CD4-positive, alpha-beta T cell treated with Interleukin-1 beta for 1 hour (primary cell): Measurements from ENCODE around the gene MYO10.

Source experiments
- DNase-seq, 2 donors: peaks; one replicate each; pipeline ENCODE4 v3.0.0-alpha.2; 2020 to 2022

Gene MYO10

DNA sequence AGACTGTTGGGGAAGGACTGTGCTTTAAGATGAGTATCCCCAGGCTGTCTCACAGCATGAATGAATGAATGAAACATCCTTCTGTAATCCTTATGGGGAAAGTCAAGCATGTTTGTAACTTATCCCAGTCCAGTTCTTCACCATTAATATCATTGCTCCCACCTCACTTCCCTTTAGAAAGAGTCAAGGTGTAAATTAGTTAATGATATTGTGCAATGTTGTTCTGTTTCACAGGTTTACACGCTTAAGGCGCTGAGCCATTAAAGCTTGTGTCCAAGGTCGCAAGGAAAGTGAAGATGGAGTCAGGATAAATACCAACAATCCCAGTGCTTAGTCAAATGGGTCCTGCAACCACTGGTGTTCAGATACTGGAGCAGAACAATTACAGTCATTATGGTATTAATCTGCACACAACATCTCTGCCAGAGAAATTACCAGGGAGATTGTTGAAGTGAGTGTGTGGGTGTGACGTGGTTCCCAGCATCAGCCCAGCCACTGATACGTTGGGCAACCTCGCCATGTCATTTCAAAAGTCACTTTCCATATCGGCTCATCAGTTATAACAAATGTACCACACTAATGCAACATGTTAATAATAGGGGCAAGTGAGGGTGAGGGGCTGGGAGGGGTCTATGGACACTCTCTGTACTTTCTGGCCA, 1.5 kb upstream of the MYO10 start:
- no peak for DNase-seq

DNA sequence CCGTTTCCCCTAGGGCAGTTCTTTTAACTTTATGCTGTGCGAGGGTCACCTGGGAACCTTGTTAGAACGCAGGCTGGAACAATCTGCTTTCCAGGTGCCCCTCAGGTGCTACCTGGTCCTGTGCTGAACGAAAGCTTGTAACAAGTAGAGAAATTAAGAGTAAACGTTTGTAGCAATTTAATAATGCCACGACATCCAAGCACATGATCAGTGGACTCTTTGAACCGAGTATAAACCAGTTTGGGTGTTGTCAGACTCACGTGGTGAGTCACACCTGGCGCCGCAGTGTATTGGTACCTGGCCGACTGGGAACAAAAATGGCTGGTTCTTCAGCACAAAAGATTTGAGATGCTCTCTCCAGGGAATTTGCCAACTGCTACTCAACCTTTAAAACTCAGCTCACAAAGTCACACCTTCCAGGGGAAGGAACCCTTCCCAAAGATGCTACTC, 926 bp upstream of the MYO10 start:
- DNase-seq: no peak

DNA sequence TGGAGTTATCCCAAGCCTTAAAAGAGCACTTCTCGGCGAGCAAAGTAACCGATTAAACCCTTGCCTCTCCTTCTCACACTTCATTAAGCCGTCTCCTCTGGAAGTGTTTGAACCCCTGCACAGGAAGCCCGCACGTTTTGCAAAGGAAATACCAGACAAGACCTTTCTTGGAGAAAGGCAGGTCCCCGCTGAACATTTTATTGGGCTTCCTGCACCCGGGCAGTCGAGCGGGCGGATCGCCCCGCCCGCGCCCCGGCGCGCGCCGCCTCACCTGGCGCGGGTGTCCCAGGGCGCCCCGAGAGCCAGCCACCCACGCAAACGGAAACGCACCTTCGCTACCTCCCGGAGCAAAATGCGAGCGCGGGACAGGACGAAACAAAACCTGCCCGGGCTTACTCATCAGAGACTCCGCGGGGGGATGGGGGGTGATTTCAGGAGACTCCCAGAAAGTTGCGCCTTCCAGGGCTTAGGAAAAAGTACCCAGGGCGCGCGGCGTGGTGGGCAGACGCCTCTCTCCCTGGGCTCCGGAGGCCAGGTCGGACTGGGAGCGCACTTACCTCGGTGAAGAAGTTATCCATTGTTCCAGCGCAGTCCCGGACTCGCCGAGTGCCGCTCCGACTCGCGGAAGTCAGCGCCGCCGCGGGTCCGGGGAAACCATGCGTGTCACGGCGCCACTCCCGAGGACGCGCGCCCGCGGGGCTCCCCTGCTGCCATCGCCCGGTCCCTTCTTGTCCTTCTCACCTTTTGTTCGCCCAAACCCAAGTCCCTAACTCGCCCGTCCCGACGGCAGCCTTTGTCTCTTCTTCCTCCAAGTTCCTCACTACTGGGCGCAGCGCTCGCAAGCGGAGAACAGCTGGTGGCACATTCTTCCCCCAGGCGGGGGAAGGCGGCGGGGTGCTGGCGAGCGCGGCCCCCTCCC, 598 bp downstream of the MYO10 start:
- DNase-seq: peak in 1 of 2 donors; percentile 17

DNA sequence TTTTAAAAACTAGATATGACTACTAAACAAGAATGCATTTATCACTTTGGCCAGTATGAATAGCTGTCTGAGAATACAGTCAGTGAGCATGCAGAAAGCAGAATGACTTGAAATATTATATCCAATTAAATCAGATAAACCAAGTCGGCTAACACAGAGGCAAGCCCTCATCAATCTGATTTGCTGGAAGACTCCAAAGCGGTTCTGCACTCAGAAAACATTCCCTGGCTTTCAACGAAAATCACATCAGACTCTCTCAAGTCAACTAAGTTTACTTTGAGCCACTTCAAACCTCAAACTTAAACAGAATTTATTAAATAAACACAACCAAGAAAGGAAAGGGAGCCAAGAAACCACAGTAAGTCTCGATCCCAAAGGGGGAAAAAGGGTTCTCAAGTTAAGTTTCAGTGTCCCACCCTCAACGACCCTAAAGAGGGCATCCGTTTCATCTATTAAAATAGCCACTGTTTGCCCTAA, 1.4 kb downstream of the MYO10 start:
- DNase-seq: no peak

DNA sequence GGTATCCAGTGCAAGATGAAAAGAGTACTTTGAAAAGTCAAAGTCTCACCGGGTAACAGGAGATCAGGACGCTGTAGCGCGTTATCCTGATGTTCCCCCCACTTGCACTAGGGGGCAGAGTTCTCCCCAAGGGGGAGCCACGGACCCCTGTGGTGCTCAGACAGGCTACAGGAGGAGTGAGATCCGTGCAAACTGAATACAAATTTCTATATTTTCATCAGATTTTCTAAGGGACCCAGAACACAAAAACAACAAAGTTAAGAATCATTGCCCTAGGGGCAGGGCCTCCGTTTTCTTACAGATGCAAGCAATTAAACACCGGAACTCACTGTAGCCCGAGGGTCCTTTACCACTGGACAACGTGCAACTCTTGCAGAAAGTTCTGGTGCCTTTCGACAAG, 2.0 kb downstream of the MYO10 start:
- DNase-seq: peak in 1 of 2 donors; percentile 4

DNA sequence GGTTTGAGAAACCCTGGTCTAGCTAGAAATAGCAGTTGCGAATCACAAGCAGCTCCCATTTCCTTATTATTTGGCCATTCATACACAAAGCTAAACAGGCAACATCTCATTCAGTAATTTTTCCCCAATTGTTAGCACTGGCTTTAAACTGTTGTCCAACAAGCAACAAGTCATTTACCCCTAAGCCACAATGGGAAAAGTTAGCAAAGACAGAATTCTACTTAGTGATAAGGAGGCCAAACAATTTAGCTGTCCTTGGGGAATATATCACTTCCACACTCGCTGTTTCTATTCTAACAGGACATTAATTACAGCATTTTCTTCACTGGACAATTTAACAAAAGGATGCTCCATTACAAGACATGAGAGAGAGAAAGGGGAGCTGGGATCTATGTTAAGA, 2.8 kb downstream of the MYO10 start:
- DNase-seq: no peak

DNA sequence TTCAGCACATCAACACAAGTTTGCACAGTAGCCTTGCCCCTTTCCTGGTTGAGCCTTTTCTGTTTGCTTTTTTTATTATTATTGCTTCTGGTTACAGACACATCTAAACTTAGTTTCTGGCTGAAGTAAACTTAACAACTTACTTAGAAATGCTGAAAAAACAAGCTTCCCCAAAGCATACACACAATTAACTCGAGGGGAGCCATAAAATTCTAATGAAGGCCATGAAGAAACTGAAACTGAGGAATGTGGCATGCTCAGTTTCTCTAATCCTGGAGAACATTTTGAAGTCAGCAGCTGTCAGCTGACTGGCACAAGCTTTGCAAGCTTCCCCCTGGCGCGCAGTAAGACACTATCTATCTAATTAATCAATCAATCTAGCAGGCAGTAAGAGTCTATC, 3.7 kb downstream of the MYO10 start:
- no peak for DNase-seq

DNA sequence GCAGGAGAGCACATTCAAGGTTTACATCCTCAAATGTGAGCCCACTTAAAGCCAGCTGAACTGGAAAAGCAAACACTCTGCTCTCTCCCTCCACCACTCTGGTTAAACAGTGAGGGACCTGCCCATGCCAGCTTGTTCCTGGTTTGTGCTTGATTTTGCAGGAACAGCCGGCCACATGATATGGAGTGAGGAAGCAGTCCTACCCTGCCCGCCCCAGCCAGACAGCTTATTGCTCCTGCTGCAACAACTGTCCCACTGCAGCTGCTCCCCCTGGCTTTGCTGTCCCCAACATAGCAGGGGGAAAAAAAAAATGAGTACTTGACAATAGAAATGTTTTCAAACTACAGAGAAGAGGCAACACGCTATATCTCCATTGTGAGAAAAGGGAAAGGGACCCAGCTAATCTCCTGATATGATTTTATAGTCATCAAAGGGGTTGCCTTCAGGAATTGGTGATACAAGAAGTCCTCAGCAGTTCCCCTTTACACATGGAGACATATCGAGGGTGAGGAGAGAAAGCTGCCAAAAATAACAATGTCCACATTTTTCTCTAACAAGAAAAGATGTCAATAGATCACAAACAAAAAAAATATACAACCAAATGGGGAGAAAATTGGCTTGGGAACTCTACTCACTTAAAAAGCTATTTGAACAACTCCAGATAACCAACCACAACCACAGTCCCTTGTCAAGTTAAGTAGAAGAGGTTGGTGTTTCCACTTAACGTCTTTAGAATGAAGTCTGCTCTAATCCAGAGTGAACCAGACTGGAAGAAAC, 4.6 kb downstream of the MYO10 start:
- no peak for DNase-seq

DNA sequence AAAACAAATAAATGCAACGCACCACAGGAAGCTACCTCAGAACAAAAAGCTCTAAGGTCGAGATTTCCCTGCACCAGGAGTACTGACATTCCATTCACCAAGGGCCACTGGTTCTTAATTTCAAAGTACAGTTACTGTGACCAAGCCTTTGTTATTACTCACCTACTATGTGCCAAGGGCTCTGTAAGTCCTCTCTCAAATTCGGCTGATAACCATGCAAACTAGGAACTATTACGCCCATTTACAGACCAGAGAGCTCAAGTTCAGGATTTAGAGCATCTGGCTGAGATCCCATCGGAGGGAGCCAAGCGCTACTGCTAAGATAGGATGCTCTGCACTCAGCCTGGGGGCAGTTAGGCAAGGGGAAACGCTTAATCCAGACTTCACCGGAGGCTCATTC, 5.6 kb downstream of the MYO10 start:
- DNase-seq: no peak

DNA sequence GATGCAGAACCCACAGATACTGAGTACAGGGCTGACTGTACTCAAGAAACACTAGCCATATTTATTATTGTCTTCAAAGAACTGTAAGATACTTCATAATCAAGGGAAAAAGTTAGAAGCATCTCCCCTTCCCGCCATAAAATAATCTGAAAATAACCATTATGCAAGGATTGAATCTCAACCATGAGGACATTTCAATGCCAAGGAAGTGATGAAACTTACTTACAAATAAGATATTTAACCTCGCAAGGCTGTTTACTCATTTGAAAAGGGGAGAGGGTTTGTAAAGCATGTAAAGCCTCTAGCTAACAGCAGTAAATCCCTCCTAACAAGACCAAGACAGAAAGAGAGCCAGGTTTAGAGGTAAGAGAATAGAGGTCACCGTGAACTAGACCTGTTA, 6.3 kb downstream of the MYO10 start:
- DNase-seq: no peak

DNA sequence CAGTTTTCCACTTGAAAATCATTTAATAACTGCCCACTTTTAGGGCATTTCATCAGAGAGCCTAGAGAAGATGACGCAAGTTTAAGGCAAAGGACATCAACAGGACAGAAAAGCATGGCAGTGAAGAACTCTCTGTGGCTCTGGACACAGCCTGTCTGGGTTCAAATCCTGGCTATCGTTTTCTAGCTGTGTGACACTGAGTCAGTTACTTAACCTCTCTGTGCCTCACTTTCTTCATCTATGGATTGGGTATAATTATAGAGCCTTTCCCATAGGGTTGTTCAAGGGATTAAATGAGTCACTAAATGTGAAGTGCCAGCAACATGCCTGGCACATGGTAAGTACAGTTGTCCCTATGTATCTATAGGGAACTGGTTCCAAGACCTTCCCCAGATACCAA, 6.7 kb downstream of the MYO10 start:
- DNase-seq: no peak

DNA sequence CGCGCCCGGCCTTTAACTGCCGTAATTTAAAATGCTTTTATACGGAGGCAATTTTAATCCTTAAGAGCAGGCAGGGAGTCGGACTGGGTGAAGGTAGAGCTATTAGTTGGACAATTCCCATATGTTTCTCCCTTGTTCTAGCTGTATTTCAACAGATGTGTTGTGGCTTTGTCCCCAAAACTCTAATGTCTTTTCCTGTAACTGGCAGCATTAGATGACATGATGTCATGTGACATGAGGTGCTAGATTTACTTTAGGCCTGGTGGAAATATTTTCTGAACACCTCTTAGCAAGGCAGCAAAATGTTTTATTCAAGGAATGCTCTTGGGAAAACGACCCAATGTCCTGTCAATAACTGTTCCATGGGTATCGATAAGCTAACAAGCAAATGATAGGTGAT, 8.5 kb downstream of the MYO10 start:
- no peak for DNase-seq

DNA sequence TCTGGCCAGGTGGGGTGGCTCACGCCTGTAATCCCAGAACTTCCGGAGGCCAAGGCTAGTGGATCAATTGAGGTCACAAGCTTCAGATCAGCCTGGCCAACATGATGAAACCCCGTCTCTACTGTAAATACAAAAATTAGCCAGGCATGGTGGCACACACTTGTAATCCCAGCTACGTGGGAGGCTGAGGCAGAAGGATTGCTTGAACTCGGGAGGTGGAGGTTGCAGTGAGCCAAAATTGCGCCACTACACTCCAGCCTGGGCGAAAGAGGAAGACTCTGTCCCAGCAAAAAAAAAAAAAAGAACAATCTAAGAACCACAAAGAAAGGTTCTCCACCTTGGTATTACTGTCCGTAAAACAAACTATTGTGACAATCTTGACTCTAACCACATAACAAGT, 9.7 kb downstream of the MYO10 start:
- no peak for DNase-seq

DNA sequence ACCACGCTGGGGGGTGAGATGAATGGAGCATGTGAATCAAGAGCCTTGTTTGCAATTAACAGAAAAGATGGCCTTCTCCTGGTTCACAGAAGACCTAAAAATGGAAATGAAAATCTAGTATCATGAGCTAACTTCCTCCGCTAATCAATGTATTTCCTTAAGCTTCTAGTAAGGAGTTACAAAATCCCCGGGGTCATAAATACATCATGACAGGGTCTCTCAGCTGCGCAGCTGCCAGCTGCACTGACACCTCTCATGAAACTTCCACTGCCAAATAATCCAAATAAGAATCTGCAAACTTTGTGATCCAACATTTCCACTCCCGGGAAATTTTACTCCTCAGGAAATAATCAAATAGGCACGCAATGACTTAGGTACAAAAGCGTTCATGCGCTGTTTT, 11.9 kb downstream of the MYO10 start:
- no peak for DNase-seq

DNA sequence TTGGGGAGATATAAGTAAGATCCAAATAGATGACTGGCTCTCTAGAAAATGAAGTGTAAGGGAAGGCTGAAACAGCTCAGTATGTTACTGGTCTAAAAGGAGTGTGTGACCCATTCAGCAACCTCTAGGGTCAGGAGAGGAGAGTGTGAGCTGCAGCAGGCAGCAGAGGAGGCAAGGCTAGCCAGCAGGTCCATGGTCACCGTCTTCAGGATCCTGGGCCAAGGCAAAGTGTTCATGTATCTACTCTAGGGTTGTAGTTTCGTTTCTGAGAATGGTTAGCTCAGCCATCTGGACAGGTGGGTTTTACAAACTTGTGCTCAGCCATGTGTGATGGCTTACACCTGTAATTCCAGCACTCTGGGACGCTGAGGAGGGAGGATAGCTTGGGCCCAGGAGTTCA, 13.7 kb downstream of the MYO10 start:
- no peak for DNase-seq

DNA sequence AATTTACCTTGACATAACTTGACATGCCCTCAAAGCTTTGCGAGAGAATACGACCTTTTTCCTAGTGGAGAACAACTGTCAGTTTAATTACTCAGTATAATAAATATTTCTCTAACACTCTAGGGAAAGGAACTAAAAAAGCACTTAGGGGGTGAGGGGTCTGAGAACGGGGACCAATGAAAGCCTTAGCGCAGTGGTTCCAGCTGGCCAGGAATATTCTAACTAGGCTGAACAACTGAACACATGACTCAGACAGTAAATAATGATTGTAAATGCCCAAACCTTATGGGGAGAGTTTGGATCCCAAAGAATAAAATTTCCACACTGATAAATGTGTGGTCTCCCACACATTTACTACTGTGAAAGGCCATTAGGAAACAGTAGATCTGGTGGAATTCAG, 14.9 kb downstream of the MYO10 start:
- no peak for DNase-seq

DNA sequence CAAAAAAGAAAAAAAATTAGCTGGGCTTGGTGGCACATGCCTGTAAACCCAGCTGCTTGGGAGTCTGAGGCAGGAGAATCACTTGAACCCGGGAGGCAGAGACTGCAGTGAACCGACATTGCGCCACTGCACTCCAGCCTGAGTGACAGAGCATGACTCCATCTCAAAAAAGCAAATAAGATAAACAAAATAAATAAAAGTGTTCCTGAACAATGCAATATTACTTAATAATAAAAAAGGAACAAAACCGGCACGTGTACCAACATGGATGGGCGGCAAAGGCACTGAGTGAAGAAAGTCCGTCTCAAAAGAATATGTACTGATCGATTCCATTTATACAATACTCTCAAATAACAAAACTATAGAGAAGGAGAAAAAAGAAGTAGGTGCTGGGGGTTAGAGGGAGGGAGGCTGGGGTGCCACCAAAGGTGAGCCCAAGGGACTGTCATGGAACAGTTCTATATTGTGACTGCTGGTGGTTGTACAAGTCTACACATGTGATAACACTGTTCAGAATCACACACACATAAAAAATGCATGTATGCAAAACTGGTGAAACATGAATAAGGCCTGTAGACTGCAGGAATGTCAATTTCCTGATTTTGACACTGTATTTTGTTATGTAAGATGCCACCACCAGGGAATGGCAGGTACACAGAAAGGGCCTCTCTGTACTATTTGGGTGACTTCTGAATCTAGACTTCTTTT, 15.8 kb downstream of the MYO10 start:
- DNase-seq: no peak

DNA sequence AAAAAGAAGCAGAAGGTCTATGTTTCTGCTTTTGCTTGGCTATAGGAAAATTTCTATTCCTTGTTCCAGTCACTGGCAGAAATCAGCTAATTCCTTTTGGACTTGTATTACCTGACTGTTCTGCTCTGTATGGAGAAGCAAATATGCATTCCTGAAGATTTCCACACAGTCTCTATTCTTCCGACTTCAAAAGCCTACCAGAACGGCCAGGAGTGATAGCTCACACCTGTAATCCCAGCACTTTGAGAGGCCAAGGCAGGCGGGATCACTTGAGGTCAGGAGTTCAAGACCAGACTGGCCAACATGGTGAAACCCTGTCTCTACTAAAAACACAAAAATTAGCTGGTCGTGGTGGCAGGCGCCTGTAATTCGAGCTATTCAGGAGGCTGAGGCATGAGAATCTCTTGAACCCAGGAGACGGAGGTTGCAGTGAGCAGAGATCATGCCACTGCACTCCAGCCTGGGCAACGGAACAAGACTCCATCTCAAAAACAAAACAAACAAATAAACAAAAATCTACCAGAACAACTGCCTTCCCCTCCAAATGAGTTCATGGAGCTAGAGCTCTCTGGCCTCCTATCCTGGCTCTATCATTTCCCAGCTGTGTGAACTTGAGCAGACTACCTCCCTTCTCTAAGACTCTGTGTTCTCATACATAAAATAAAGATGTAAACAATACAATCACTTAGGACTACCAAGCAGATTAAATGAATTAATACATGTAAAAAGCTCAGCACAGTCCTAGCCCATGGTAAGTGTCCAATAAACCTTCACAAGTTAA, 17.0 kb downstream of the MYO10 start:
- DNase-seq: no peak

DNA sequence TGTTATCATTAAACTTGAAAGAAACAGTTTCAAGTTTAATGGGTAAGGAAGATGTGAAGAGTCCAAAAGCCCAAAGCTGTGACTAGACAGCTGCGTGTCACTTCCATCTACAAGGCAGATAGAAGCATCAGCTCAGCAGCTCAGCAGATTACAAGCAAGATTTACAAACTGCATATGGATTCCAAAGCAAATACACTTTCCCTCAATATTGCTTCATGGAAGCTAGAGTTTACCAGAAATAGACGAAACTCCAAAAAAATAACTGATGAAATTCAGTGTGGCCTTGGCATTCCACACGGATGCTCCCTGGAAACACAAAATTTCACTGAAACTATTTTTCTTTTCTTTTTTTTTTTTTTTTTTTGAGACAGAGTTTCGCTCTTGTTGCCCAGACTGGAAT, 17.9 kb downstream of the MYO10 start:
- DNase-seq: no peak

DNA sequence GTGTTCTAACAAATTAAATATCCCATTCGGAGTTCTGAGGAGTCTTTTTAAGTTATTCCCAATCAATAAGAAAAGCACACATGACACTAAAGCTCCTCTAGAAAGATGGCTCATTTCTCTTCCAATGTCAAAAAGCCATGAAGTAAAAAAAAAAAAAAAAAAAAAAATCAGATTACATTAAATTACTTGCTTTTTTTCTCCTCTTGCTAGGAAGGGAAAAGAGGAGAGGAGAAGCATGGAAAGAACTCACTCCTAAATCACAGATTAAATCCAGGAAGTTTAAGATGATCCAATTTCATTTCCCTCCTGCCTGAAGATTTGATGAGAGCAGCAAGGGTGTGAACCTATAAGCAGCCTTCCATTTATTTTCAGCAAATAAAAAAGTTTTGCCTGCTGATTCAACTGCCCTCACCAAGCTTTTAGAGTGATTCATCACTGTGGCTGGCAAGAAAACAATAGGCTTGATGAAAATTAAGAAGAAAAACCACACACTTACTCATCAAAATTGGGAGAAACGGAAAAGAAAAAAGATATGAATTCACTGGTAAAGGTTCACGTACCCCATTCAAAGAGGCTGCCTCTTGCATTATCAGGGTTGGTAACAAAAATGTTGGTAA, 19.7 kb downstream of the MYO10 start:
- DNase-seq: no peak

DNA sequence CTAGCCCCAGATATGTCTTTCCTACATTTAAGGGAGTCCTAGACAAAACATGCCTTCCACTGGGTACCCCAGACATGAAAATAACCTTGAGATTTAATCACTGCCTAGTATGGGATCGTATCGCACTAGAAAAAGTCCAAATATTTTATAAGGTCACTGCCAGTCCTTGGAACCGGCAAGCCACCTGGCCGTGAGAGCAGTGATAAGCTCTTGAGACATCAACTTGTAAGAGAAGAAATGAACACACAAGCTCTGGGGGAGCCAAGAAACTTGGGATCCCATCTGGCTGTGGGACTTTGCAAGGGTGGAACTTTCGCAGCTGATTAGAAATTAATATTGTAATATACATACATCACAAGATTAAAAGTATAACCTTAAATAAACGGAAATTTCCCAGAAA, 21.5 kb downstream of the MYO10 start:
- no peak for DNase-seq

DNA sequence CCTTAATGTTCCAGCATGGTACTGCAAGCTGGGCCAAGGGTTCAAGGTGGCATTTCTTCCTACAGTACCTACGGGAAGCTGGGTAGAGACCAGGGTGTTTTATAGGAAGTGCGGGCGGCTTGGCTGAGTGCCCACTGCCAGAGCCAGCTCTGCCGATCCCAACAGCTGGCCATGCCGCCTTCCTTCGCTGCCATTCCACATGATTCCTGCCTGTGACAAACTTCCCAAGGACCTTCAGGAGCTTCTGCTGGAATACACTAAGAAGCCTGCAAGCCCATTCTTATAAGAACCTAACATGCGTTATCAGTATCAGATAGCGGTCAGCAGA, 22.0 kb downstream of the MYO10 start:
- no peak for DNase-seq
